GM12874 (cell line): ENCODE data around the gene ADCY9.

ENCODE experiments used
- CTCF ChIP-seq: IDR thresholded peaks from 2 replicates; pipeline ENCODE4 v1.5.1; 2011; ENCODE audit warnings: low read depth, mild to moderate bottlenecking, control low read depth, low read length, moderate library complexity; ENCODE audit not compliant: insufficient read depth

Gene ADCY9

GRCh38 chr16:4147236-4147635 is 31.0 kb upstream of the ADCY9 start:
- TF ChIP-seq CTCF: no peak

- no peak for TF ChIP-seq CTCF
Observed at GRCh38 chr16:4142268-4142667, 26.0 kb upstream of the ADCY9 start.

DNA sequence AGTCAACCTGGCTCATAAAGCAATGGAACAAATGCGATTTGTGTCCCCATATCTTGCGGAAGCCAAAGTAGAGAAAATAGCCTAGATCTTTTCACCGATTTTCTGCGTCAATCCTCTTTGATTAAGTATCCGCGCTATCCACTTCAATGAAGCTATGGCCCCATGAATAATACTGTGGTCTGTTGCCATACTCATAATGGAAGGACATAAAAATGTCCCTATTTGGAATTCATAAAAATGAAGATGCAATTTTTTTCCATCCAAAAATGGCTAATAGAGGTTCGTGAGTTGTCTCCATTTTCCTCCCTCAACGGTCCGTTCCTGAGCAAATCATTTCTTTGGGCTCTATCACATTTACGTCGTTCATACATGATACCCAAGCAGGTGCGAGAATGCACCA is 25.4 kb upstream of the ADCY9 start:
- TF ChIP-seq CTCF: no peak

DNA sequence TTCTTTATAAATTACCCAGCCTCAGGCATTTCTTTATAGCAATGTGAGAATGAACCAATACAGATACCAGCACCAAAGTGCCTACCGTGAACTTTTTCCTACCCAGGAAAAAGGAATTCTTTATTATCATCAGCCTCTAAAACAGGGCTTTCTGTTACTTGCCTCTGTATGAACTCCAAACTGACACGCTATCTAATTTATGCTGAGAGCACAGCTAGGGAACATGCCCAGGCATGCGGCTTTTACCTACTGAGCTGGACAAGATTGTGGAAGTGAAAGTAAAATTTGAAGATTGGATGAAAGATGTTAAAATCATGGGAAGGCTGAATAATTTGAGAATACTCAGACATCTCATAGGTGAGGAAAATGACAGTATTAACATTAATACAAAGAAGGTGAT is 24.4 kb upstream of the ADCY9 start:
- TF ChIP-seq CTCF: no peak

GRCh38 chr16:4139968-4140367 is 23.7 kb upstream of the ADCY9 start:
- TF ChIP-seq CTCF: no peak

- no peak for TF ChIP-seq CTCF
Observed at GRCh38 chr16:4138713-4139112, 22.5 kb upstream of the ADCY9 start.

GRCh38 chr16:4137438-4137837 is 21.2 kb upstream of the ADCY9 start:
- TF ChIP-seq CTCF: no peak
